ENCODE measurements around the gene ADAMTS17.

ADAMTS17 gene

DNA sequence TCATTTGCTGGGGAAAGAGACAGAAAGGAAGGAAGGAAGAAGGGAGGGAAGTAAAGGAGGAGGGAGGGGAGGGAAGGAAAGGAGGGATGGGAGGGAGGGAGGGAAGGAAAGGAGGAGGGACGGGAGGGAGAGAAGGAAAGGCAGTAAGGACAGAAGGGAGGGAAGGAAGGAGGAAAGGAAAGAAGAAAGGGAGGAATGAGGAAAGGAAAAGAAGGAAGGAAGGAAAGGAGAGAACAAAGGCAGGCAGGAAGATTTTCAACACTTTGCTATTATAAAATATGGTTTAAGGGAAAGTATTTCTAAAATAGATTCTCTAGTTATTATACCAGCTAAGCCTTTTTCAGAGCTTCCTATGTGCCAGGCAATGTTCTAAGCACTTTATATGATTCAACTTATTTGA is 330.5 kb downstream of the ADAMTS17 start:
- no peak for DNase-seq

DNA sequence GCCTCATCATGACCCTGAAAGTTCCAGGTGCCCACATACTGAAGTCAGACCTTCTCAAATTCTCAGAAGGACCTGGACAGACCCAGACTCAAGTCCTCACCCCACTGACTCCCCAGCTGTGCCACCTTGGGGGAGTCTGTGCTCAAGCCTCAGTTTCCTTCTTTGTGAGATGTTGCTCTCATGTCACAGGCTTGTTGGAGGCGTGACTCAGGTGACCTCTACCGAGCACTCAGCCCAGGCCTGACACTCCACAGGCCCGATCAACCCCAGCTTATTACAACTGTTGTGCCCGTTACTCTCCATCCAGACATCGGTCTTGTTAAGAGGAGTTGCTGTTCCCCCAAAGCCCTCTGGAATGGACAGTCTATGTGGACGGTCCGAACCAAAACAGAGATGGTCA is 332.4 kb downstream of the ADAMTS17 start:
- DNase-seq: no peak

DNA sequence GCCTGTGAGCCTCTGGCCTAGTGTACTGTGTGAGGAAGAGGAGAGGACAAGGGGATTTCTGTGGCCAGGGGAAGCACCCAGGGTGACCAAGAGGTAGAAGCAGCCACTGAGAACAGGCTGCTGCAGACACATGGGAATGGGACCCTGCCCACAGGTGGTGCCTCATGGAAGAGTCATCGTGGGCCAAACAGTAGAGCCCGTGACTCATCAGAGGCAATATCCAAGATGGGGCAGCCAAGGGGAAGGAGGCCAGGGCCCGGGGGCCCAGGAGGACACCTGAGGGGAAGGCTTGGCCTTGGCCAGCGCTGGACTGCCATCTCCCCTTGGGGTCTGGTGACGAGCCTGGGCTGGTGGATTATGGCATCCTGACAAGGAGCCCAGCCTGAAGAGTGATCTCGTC is 333.5 kb downstream of the ADAMTS17 start:
- DNase-seq: no peak

DNA sequence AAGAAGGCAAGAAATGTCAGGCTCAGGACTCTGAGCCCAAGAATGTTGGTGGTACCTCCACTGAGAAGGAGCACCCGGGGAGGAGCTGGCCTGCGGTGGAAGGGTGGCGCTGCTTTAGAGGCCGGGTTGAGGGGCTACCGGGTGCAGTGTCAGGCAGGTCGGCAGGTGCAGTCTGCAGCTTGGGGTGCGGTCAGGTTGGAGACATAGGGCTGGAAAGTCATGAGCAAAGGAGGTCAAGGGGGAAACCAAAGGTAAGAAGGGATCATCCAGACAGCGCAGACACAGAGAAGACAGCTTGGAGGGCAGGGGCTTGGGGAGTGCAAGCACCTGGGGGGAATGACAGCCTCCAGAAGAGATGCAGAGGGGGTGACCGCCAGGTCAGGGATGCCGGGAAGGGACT is 334.2 kb downstream of the ADAMTS17 start:
- DNase-seq: no peak

DNA sequence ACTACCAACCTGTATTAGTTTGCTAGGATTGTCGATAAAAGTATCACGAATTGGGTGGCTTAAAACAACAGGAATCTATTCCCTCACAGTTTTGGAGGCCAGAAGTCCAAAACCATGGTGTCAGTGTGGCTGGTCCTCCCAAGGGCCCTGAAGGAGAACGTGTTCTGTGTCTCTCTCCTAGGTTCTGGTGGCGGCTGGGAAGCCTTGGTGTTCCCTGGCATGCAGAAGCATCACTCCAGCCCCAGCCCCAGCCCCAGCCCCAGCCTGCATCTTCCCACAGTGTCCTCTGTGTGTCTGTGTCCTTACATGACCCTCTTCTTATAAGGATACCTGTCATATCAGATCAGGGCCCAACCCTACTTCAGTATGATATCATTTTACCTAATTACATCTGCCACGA is 336.1 kb downstream of the ADAMTS17 start:
- no peak for DNase-seq

DNA sequence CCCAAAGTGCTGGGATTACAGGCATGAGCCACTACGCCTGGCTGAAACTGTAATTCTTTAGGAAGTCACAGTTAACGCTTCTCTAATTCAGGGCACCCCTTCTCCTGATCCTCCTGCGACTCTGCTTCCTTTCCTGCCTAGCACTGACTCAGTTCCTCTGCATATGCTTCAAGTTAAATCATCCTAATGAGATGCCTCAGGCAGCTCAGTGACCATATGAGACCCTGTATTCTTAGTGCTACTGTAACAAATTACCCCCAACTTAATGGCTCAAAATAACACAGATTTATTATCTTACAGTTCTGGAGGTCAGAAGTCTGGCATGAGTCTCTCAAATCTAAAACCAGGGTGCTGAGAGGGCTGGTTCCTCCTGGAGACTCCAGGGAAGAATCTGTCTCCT is 336.8 kb downstream of the ADAMTS17 start:
- no peak for DNase-seq

DNA sequence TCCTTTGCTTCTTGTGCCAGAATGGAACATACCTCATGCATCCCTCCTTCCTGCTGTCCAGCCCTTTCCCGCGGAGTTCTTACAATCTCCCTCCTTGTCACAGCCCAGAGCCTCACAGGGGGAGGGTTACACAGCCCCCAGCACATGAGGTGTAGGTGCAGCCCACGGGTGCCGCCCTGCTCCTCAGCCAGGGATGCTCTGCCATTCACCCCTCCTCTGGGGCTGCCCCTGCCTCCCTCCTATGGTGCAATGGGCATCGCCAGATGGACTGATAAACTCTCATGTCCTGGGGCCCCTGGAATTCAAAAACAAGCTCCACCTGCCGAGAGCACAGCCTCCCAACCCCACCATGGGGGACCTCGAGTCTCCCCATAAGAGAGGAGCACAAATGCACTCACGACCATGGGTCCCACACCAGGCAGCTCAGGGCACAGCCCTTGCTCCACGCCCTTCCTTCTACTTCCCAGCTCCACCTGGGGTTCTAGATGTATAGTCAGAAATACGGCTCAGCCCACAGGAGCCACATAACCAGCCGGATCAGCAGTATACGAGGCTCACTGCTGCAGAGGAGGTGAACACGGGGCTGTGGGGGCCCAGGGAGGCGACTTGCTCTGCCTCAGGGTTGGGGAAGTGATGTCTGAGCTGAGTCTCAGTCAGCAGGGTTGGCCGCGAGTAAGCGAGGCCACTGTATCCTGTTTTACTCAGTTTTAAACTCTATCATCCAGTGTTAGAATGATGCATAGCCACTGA is 338.8 kb downstream of the ADAMTS17 start:
- no peak for DNase-seq

DNA sequence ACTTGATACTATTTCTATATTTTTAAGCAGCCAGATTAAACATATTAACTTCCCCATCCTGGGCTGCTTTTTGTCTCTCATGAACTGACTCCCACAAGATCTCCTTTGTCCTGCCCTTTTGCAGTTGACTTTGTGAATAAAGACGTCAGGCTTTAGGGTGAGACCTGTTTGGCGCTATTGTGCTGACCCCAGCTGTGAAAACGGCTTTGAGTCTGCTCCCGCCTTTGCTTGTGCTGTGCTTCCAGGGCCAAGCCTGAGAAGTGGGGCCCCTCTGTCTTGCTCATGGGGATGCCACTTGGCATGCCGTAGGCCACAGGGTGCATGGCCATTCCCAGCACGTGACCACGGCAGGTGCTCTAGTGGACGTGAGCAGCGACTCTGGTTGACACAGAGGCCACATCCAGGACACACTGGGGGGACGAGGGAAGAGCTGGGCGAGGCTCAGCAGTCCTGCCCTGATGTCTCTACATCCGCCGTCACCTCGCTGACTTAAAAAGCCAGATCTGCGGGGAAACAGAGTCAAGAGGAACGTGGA is 339.6 kb downstream of the ADAMTS17 start:
- no peak for DNase-seq

DNA sequence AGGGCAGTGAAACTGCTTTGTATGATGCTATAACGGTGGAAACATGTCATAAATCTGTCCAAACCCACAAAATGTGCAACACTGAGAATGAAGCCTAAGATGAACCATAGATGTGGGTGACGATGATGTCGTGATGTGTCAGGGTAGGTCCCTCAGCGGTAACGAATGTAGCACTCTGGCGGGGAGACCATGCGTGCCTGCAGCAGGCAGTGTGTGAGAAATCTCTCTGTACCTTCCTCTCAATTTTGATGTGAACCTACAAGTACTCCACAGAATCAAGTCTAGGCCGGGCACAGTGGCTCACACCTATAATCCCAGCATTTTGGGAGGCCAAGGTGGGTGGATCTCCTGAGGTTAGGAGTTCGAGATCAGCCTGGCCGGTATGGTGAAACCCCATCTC is 340.4 kb downstream of the ADAMTS17 start:
- DNase-seq: no peak

DNA sequence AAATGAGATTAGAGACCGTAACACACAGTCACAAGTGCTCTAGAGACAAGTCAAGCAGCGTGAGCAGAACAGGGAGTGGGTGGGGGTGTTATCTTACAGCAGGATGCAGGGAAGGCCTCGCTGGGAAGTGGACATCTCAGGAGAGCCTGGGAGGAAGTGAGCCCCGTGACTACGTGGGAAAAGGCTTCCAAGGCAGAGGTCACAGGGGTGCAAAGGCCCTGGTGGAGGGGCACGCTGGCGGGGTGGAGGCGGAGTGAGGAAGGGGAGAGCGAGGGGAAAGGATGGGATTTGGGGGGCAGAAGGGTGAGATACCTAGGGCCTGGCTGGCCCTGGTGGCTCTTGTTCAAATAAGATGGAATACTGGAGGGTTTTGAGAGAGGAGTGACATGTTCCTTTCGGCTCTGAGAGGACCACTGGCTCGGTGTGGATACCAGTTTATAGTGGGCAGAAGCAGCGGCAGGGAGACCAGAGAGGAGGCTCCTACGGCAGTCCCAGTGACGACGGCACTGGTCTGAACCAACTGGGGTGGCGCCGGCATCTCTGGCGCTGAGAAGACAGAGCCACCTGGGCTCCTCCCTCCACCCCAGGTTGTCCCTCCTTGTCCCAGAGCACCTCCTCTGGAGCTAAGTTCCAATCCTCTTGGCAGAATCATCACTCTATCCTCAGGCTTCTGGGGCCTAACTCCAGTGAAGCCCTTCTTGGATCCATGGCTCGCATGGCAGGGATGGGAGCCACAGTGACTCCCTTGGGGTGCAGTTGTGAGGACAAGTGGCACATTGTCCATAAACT is 342.3 kb downstream of the ADAMTS17 start:
- no peak for DNase-seq

DNA sequence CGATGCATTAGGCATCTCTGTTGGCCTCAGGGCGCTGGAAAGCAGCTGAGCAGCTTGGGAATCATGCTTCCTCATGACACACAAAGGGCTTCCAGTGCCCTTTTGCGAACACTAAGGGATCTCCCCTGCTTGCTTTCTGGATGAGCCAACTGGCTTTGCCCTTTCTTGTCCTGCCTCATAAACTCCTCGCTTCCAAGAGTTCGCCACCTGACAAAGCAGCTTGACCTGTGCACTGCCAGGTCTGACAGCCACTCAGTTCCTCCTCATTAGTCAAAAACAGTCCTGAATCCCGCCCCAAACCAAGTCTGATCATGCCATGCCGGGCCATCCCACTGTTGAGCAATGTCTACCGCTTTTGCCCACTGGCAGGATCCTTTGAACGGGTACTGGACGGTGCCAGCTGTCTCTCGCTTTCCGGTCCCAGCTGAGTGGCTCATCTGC is 343.1 kb downstream of the ADAMTS17 start:
- DNase-seq: no peak

DNA sequence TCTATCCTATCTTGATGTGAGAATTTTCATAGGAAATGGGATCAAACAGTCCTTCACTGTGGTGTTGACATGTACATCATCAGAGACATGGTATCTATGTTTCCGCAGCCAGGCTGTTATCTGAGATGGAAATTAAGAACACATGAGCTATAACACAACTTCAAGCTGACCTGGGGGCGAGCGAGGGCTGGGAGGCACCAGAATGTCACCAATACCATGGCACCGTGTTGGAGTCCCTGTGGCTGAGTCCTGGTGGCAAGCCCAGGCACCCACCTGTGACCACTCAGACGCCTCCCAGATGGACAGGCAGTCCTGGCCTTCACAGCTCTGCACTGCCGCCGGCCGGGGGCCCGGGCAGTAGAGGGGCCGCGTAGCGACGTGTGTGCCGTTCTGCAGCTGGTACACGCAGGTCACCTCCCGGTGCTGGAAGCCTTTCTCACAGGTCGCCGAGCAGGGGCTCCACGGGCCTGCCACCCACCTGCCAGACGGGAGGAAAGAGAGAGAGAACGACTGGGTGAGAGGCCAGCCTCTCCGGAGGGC is 344.6 kb downstream of the ADAMTS17 start:
- DNase-seq: no peak

DNA sequence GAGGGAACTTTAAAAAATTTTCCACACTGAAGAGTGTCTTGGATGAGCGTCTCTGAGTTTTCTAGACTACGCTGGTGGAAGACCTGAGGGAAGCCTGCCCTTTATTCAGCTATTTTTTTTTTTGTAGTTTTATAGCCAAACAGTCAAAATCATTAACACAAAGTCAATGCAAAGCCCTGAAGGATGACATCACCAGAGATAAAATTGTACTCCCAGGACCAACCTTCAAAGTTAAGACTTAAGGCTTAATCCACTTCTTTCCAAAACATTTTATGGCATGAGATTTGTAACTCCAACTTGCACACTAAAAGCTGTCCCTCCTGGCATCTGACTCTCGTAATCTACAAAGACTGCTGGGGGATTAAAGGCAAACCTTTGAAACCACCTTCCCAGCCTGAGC is 345.1 kb downstream of the ADAMTS17 start:
- DNase-seq: no peak

DNA sequence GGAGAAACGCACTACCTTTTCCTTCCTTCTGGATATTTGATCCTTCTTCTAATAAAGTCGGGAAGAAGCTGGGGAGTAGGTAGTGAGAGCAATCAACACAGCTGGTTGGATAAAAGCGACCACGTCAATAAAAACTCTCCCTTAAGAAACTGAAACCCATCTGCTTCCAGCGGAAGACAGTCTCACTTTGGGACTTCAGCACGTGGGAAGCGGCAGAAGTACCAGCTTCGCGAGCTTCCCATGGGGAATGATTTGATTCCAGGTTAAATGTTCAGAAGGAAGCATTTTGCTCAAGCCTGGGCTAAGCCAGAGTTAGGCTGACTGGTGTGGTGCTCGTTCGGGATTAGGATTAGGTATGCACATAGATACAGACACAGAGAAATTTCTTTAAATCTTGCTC is 346.2 kb downstream of the ADAMTS17 start:
- DNase-seq: no peak

DNA sequence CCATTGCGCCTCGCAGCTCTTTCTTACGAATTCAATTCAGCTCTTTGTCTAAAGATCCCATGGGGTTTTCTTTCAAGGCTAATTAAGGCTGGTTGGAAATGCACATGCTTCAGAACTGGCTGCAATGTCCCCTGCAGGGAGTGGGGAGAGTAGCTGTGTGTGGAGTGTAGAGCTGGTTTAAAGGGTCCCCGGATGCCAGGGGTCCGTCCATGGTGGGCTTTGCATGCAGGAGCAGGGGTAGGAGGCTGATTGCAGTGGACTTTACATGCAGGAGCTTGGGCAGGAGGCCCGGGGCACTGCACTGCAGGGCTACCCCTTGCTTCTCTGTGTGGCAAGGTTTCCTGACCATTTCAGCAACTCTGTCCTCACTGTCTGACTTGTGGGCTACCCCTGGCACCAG is 346.9 kb downstream of the ADAMTS17 start:
- no peak for DNase-seq

DNA sequence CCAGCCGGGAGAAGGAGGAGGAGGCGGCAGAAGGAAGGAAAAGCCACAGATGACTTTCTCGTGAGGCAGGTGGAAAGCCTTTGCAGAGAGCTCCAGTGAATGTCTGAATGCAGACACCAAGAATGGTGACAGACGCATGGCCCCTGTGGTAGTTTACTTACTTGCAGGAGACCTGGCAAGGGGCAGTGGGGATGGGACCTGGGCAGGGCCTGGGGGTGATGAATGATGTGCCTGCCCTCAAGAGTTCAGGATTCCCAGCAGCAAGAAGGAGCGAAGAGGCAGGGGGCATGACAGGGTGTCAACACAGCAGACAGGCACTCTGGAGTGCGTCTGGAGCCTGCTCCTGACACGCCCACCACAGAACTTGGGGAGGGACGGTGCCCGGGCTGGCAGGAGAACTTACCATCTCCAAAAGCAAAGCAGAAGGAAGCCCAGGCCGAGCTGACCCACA is 348.1 kb downstream of the ADAMTS17 start:
- no peak for DNase-seq

DNA sequence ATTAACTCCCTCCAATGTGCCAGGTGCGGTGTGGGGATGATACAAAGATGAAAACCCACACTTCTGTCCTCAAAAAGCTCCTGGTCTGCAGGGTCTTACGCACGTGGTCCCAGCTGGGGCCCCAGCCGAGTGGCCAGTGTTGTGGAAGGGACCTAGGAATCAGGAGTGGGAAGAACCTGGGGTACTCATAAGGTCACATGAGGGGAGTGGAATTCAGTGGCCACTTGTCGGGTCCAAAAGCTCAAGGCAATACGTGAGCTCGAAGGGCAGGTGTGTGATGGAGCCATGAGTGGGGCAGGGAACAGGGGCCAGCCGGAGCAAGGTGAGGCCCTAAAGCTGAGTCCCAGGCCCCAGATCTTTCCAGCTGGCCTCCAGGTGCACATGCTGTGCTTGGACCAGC is 348.5 kb downstream of the ADAMTS17 start:
- DNase-seq: no peak

DNA sequence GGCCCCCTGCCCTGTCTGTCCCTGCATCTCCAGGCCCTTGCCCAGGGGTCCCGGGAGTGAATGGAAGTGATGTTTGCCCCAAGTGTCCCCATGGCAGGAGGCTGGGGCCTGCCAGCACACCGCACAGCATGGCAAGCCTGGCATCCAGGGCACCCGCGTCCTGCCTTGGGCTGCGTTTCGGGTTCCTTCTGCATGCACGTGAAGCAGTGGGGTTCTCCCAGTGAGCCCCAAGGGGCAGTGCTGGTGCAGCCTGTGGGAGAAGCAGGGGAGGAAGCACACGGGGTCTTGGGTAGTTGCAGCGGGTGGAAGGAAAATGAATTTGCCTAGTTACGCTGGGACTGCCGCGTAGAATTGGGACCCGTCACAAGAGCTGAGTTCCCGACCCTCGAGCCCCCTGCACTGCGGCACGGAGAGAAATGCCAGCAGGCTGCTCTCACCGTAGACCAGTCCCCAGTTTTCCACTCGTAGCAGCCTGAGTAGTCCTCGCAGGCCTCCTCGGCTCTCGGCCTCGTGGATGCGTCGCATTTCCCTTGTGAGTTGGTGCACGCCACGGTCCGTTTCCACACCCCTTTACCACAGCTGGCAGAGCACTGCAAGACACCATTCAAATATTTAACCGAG is 349.1 kb downstream of the ADAMTS17 start:
- DNase-seq: no peak

DNA sequence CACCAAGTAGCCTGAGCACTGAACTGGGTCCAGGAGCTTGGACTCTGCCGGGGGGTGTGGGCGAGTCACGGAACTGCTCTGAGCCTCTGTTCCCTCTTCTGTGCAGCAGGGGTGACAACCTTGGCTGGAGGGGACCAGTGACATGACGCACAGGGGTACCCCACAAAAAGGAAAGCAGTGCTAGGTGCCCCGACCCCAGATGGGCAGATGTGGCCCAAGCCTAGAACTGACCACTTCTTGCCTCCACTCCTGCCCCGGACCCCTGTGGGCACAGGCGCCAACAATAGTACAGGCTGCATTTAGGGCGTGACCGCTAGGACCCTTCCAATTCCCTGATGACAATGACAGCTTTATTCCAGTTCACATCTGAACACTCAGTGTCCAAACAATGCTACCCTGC is 352.7 kb downstream of the ADAMTS17 start:
- DNase-seq: no peak

DNA sequence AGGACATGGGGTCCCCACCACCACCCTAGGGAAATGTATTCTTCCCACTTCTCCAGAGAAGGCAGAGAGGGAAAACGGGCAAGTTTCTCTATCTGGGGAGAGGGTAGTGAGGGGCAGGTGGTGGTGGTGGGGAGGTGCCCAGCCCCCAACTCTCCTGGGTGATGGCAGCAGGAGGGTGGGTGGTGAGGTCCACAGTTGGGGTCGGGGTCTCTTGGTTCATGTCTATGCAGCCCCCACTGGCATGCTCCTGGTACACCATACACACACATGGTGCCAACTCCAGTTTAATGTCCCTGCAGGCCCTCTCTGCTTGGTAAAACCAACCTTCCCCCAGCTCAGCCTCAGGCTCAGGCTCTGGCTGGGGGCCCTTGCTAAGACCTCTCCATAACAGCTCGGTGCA is 354.1 kb downstream of the ADAMTS17 start:
- DNase-seq: no peak

DNA sequence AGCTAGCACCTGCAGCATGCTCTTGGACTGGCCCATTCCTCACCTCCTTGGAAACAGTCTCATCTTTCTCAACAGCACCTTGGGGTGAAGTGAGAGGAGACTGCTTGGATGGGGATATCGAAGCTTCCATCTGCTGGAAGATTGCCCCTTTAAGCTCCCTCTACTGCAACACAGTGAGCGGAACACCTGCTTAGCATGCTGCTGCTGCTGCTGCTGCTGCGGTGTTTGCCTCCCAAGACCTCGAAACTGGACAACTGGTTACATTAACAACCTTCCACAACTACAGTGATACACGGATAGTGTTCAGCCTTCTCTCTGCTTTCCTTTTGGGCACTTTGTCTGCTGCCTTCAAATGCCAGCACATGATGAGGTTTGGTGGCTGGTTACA is 354.7 kb downstream of the ADAMTS17 start:
- no peak for DNase-seq

DNA sequence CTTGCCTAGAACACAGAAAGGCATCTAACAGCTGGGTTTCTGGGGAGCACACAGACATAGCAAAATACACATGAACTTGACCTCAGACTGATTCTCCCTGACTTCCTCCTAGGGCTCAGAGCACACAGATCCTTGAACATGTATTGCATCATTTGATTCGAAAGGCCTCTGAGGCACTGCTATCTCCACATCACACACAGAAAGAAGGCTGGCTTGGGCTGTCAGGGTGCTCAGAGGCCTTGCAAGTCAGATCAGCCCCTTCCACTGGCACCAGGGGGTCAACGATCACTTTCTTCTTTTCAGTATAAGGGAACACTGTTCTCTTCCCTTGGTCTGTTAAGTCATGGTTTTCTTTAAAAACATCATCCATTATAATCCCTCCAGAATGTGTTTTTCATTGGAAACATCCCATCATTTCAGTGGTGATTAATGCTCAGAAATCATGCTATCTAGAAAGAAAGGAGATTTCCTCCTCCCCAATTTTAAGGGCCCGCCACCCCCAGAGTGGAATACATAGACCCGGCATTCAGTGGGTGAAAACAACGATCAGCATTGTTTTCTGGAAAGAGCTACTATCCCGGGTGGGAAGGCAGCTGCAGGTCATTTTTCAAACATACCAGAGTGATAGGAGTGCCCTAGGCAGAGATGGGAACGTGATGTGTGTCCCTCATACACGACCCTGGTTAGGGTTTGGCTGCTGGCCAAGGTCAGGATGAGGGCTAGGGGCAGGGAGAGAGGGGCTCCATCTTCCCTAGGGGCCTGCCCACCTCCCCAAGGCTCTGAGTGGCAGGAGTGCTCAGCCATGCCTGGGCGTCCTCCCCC is 355.3 kb downstream of the ADAMTS17 start:
- DNase-seq: no peak

DNA sequence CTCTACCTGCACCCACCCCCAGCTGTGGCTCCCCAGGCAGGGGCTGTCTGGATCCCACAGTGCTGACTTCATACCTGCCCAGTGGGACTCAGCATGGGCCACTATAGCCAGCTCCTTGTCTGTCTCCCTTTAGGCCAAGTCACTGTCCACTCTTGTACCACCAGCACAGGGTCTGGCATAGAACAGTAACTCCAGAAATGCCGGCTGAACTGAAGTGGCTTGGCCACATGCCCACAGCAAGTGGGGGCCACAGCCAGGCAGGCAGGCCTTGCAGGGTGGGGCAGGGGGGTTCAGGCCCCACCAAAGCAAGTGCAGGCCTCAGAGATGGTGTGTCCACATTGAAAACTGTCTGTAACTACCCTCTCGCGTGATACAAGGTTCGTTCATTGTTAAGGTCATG is 355.9 kb downstream of the ADAMTS17 start:
- DNase-seq: no peak
